SW480 (cell line): Measurements from ENCODE around the gene PCED1B.
"Not testable (repeated sequence)": the region's sequence is repeated elsewhere in the genome, so short reads cannot be mapped to it uniquely, and the experiment has no call there.

ENCODE experiments used
- DNase-seq: peaks from one replicate; pipeline ENCODE4 v3.0.0-alpha.2; 2016; ENCODE audit warnings: low spot score

Gene PCED1B

GRCh38 chr12:47206450-47207339 is 127.3 kb downstream of the PCED1B start:
- no peak for DNase-seq

DNA sequence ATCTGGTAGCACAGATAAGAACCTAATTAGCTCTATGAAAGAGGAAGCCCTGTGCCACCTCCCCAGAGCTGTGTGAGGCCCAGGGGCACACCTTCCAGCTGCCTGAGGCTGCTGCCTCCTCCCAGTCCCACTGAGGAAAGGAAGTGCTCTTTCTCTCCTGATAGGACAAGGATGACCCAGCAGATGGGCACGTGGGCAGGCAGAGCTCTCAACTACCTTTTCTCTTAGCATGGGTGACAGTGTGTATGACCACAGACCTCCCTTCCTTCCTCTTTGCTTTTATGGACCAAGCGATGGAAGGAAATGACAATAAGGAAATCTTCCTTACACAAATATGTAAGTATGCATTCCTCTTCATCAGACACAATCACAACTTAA is 127.9 kb downstream of the PCED1B start:
- DNase-seq: no peak

- DNase-seq: no peak
Measured at GRCh38 chr12:47207829-47208248, 128.4 kb downstream of the PCED1B start.

DNA sequence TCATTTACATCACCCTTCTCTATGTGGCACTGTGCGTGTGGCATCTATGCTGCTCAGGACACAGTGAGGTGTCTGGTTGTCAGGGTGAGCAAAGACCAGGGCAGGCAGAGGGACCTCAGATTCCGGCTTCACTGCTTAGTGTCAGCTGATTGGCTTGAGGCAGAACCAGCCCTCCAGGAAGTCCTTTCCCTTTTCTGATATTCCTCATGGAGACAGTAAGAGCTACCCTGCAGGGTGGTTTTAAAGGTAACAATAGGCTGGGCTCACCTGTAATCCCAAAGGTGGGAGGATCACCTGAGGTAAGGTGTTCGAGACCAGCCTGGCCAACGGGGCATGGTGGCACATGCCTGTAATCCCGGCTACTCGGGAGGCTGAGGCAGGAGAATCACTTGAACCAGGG is 129.6 kb downstream of the PCED1B start:
- DNase-seq: no peak

DNA sequence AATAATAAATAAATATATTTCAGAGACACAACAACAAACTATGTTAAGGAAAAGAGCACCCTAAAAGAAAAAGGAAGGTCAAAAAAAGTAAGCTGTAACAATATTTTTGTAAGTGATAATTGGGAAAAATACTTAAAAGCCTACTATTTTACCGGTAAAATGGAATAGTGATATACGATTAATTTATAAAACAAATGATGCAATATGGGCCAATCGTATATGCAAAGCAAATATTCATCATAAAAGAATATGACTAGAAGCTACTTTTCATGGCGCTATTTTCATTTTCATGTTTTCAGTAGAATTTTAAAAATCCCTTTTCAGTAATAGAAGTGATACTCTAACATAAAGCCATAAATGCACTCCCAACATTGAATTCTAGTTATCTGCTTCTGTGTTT is 131.4 kb downstream of the PCED1B start:
- no peak for DNase-seq

- DNase-seq: no peak
Measured at GRCh38 chr12:47212701-47213039, 133.2 kb downstream of the PCED1B start.

DNA sequence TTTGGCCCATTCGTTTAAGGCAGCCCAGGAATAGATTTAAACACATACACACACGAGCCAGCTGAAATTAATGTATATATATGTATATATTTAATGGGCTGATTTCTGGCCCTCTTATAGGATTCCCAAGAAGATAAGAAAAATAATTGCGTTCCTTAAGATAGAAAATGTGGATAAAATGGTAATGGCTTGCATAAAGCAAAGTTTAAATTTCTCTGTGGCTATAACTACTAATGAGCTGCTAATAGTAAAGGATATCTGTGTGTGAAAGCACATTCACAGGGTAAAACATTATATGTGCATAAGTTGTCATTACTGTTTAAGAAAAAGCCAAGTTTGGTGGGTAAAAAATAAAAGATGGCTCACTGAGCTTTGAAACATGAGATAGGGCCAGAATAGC is 134.0 kb downstream of the PCED1B start:
- no peak for DNase-seq

GRCh38 chr12:47214001-47214619 is 134.7 kb downstream of the PCED1B start:
- no peak for DNase-seq

DNA sequence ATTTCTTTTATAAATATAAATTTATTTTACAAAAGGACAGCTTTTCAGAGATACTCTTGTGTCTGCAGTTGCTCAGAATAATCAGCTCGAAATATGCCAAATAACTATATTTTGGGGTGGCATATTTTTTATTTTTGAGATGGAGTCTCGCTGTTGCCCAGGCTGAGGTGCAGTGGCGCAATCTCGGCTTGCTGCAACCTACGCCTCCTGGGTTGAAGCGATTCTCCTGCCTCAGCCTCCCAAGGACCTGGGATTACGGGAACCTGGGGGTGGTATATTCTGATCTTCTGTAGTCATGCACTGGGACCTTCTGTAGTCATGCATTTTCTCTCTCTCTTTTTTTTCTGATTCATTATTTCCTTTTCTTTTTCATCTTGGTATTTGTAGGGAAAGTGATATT is 135.3 kb downstream of the PCED1B start:
- no peak for DNase-seq

DNA sequence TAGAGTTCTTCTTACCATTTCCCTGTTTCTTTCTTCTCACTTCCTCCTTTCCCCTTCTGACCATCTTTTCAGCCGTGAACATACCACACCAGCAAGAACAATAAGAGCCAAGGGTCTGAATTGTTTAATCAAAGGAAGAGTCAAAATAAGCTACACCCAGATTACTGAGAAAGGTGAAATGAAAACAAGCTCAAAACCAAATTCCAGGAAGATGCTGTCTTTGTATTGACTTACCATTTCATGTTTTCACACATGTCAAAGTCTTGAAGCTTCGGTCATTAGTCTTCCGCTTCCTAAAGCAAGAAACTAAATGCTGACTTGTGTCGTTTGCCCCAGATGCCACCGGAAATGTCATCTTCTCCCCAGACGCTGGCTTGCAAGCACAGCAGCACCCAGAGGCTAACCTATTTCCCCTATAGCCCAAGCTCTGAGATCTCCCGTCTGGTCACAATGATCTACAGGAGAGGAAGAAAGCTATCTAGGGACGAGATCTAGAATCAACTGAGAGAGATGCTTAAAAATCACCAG is 136.8 kb downstream of the PCED1B start:
- no peak for DNase-seq

GRCh38 chr12:47217595-47217869 is 138.1 kb downstream of the PCED1B start:
- DNase-seq: not testable (repeated sequence)

DNA sequence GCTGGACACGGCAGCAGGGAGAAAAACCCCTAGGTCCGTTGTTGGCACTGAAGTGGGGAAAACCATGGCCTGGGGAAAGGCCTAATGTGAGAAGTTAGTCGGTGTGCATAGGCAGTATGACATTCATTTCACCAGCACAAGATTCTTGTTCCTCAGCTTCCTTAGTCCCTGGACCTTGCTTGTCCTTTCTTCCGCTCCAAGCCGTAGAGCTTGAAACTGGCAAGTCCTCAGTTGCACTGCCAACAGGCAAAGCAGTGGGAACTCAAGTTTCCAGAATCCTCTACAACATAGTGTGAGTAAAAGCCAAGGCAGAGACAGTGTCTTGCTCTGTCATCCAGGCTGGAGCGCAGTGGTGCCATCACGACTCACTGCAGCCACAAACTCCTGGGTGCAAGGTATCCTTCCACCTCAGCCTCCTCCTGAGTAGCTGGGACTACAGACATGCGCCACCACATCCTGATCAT is 138.8 kb downstream of the PCED1B start:
- DNase-seq: no peak

GRCh38 chr12:47219243-47219642 is 139.8 kb downstream of the PCED1B start:
- no peak for DNase-seq

- peak; percentile 45 for DNase-seq
Measured at GRCh38 chr12:47221256-47222023, 142.0 kb downstream of the PCED1B start.

DNA sequence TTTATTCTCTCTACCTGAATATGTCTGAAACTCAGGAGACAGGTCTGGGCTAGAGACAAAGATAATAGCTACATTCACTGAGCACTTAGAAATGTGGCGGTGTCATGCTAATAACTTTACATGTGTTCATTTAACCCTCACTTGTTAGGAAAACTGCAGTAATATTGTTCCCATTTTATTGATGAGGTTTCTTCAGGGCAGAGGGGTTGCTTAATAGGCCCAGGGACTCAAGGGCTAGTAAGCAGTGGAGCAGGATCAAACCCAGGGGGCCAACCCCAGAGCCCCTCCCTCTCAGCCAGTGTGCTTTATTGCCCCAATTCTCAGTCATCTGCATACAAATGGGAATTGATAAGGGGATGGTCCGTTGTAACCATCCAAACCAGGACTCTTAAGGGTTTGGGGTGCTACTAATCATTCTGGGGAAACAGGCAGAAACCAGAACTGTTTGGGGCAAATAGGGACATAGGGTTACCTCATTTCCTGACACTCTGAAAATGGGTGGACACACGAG is 143.2 kb downstream of the PCED1B start:
- DNase-seq: no peak

GRCh38 chr12:47223031-47223847 is 143.8 kb downstream of the PCED1B start:
- no peak for DNase-seq

DNA sequence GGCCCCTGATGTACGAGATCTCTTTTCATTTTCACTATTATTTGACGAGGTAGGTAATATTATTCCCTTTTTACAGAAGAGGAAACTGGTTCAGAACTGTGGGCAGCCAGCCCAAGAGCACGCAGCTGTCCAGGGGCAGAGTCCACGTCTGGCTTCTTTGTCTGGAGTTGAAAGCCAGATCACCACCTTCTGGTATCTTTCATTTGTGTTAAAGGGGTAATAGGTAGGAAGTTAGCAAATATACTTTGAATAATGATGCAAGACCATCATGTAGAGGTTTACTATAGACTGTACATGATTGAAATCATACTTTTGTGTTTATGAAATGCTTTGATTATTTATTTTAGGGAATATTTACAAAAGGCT is 144.4 kb downstream of the PCED1B start:
- DNase-seq: peak; percentile 42

DNA sequence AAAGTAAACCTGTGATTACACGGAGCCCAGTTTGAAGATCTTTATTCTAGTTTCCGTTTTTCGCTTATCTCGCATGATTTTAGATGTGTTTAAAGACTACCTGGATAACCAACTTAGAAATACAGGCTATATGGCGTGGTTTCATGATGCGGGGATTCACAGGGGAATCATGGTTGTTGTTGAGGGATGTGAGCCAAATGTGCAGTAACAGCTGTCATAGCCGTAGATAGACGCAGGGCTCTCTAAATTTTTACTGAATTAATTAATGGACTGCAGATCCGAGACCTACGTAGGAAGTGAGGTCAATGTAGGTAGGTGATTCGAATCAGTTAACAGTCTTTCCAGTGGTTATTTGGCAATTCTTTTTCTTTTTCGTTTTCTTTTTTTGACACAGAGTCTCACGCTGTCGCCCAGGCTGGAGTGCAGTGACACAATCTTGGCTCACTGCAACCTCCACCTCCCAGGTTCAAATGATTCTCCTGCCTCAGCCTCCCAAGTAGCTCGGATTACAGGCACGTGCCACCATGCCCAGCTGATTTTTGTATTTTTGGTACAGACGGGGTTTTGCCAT is 145.2 kb downstream of the PCED1B start:
- DNase-seq: no peak

- DNase-seq: no peak
Measured at GRCh38 chr12:47225356-47225755, 145.9 kb downstream of the PCED1B start.

DNA sequence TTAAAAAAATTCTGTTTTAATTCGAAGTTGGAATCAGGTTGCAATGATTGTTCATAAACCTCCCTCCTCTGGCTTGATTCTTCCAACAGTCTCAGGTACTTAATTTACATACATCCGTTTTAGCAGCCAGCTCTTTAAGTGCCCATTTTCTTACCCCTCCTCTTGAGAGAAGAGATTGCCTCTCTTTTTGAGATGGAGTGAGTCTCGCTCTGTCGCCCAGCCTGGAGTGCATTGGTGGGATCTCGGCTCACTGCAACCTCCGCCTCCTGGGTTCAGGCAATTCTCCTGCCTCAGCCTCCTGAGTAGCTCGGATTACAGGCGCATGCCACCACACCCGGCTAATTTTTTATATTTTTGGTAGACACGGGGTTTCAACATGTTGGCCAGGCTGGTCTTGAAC is 146.8 kb downstream of the PCED1B start:
- no peak for DNase-seq

- no peak for DNase-seq
Measured at GRCh38 chr12:47228802-47229201, 149.4 kb downstream of the PCED1B start.
